HCT116 (cell line): ENCODE results near the gene MOV10. TPM values are rescaled to one million over a fixed set of nuclear protein-coding genes. Genes with fewer than 3 reads are reported as not detected.

Source experiments
- ATAC-seq: fragments of 200-7000 bp; cut with Tn5 transposase; 2 replicates; pipeline ENCODE4 v1.9.1; 2020; ENCODE audit warnings: mild to moderate bottlenecking, moderate library complexity
- BruUV-seq: library from RNA; stranded (reverse); fragments of 400-500 nt; replicated peaks from 2 replicates; lab custom pipeline; 2021; lab: Mats Ljungman, UMichigan
- CTCF ChIA-PET: fragments of 300-600 bp; sonication (Branson Sonifier 250); formaldehyde crosslinking; loops from one replicate; lab custom pipeline; 2021; ENCODE audit warnings: antibody characterized with exemption; lab: Charles Lee
- POLR2A ChIA-PET: fragments of 300-600, 350-600 bp; sonication (Branson Sonifier 250); formaldehyde crosslinking; loops from one replicate; lab custom pipeline; 2021; ENCODE audit warnings: antibody characterized with exemption; lab: Charles Lee
- RAD21 ChIA-PET, 2 experiments: fragments of 300-600 bp; sonication (Branson Sonifier 250); formaldehyde crosslinking; loops; one replicate each; lab custom pipeline; 2023; ENCODE audit warnings: low total read pairs in 2 of 2; ENCODE audit not compliant: uncharacterized antibody in 2 of 2, unreplicated experiment in 2 of 2, low non-redundant PET in 1 of 2; lab: Charles Lee
- DNase-seq: peaks from one replicate; pipeline ENCODE4 v3.0.0-alpha.2; 2010; ENCODE audit warnings: low read depth, low spot score
- H2AFZ ChIP-seq: fragments of 200-600 bp; shearing (Covaris generic), sonication (generic); 2 replicates; pipeline ENCODE4 v1.6.1; 2017; ENCODE audit warnings: low read depth, mixed run types, mixed read lengths, antibody characterized with exemption, low read length; ENCODE audit not compliant: poor library complexity, severe bottlenecking
- H3K27ac ChIP-seq: 2 replicates; pipeline ENCODE4 v1.5.1; 2012; ENCODE audit warnings: low read depth, low read length
- H3K27me3 ChIP-seq: fragments of 200-600 bp; sonication (generic); 2 replicates; pipeline ENCODE4 v1.6.1; 2016; ENCODE audit warnings: mixed run types, low read length, mixed read lengths; ENCODE audit not compliant: insufficient read depth
- H3K36me3 ChIP-seq, 2 experiments: fragments of 200-500 bp in 1 of 2; fragments of 200-600 bp in 1 of 2; sonication (Bioruptor generic) in 1 of 2; sonication (generic) in 1 of 2; 2 replicates each; pipeline versions ENCODE4 v1.5.1 to v1.6.1; 2014 to 2016; ENCODE audit warnings: low read length in 2 of 2, inconsistent platforms in 1 of 2, mixed read lengths in 1 of 2, mixed run types in 1 of 2; ENCODE audit not compliant: insufficient read depth in 2 of 2, control insufficient read depth in 1 of 2
- H3K4me1 ChIP-seq, 2 experiments: fragments of 200-600 bp in 1 of 2; sonication (generic) in 1 of 2; 2 replicates each; pipeline versions ENCODE4 v1.5.1 to v1.6.1; 2012 to 2017; ENCODE audit warnings: low read length in 2 of 2, inconsistent platforms in 1 of 2, mild to moderate bottlenecking in 1 of 2, mixed read lengths in 1 of 2, mixed run types in 1 of 2, moderate library complexity in 1 of 2; ENCODE audit not compliant: insufficient read depth in 2 of 2, control insufficient read depth in 1 of 2
- H3K4me2 ChIP-seq: fragments of 200-600 bp; sonication (generic); 2 replicates; pipeline ENCODE4 v1.6.1; 2017; ENCODE audit warnings: mixed run types, low read length, mixed read lengths
- H3K4me3 ChIP-seq, 2 experiments: fragments of 200-600 bp in 1 of 2; sonication (generic) in 1 of 2; replicated peaks in 1 of 2; 2 replicates each; pipeline ENCODE4 v1.5.1; 2011 to 2016; ENCODE audit warnings: low read length in 2 of 2, control low read depth in 1 of 2, low read depth in 1 of 2, mild to moderate bottlenecking in 1 of 2, mixed read lengths in 1 of 2, mixed run types in 1 of 2
- H3K79me2 ChIP-seq: fragments of 200-600 bp; sonication (generic); 2 replicates; pipeline ENCODE4 v1.6.1; 2017; ENCODE audit warnings: mild to moderate bottlenecking, mixed run types, low read length, moderate library complexity, mixed read lengths; ENCODE audit not compliant: insufficient read depth
- H3K9ac ChIP-seq: fragments of 200-600 bp; sonication (generic); 2 replicates; pipeline ENCODE4 v1.6.1; 2016; ENCODE audit warnings: low read length, mixed read lengths
- H3K9me2 ChIP-seq: fragments of 200-600 bp; sonication (generic), shearing (Covaris generic); 2 replicates; pipeline ENCODE4 v1.6.1; 2017; ENCODE audit warnings: mixed run types, mild to moderate bottlenecking, moderate library complexity; ENCODE audit not compliant: insufficient read depth
- H3K9me3 ChIP-seq, 2 experiments: fragments of 200-500 bp in 1 of 2; fragments of 200-600 bp in 1 of 2; sonication (Bioruptor generic) in 1 of 2; sonication (generic) in 1 of 2; 2 replicates each; pipeline ENCODE4 v1.6.1; 2014 to 2017; ENCODE audit warnings: low read length in 2 of 2, mixed read lengths in 2 of 2, inconsistent platforms in 1 of 2, low read depth in 1 of 2, mild to moderate bottlenecking in 1 of 2, mixed run types in 1 of 2, moderate library complexity in 1 of 2; ENCODE audit not compliant: control insufficient read depth in 1 of 2, insufficient read depth in 1 of 2
- H4K20me1 ChIP-seq: fragments of 200-600 bp; sonication (generic), shearing (Covaris generic); 2 replicates; pipeline ENCODE4 v1.6.1; 2017; ENCODE audit warnings: mixed run types, mild to moderate bottlenecking, moderate library complexity; ENCODE audit not compliant: insufficient read depth
- JUND ChIP-seq: IDR thresholded peaks from 2 replicates; pipeline ENCODE4 v1.6.1; 2012
- POLR2A ChIP-seq: IDR thresholded peaks from 2 replicates; pipeline ENCODE4 v1.7.0; 2011; ENCODE audit warnings: borderline replicate concordance; ENCODE audit not compliant: insufficient read depth, insufficient read length; ENCODE audit errors: extremely low read depth
- SRF ChIP-seq: IDR thresholded peaks from 2 replicates; pipeline ENCODE4 v1.6.1; 2012; ENCODE audit warnings: low read depth
- ZNF274 ChIP-seq: fragments of 200-500 bp; sonication (Bioruptor generic); IDR thresholded peaks from 2 replicates; pipeline ENCODE4 v1.6.1; 2014; ENCODE audit warnings: mild to moderate bottlenecking, low read depth, low read length, inconsistent platforms
- intact Hi-C: fragments of 100-400 bp; cut with micrococcal nuclease; formaldehyde crosslinking; loops from 2 replicates; pipeline ENCODE4 v1.10.0; 2022
- total RNA-seq: library from RNA; stranded (reverse); gene quantifications from one replicate; pipeline ENCODE4 v1.2.1, GENCODE V29; 2021; ENCODE audit not compliant: unreplicated experiment
- TF ChIP-seq, protein P1 (sequence below): IDR thresholded peaks from 2 replicates; pipeline ENCODE4 v1.6.1; 2012; ENCODE audit warnings: low read depth
- TF ChIP-seq, protein P2 (sequence below): IDR thresholded peaks from 2 replicates; pipeline ENCODE4 v1.6.1; 2011; ENCODE audit warnings: mild to moderate bottlenecking, low read length, moderate library complexity; ENCODE audit not compliant: insufficient replicate concordance; ENCODE audit errors: extremely low read depth

MOV10 gene
- total RNA-seq, 1 experiment from 2014 or later: 109 TPM

DNA sequence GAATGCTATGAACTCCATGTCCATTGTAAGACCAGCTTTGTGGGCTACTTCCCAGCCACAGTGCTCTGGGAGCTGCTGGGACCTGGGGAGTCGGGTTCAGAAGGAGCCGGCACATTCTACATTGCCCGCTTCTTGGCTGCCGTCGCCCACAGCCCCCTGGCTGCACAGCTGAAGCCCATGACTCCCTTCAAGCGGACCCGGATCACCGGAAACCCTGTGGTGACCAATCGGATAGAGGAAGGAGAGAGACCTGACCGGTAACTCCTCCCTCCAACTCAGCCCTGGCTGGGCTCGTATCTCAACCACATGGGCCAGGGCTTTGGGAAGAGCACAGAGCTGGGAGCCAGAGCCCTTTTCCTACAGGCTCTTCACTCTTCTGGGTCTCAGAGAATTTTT lies 15.4 kb downstream of the MOV10 start (continued):
- TF ChIP-seq, protein P1, sequence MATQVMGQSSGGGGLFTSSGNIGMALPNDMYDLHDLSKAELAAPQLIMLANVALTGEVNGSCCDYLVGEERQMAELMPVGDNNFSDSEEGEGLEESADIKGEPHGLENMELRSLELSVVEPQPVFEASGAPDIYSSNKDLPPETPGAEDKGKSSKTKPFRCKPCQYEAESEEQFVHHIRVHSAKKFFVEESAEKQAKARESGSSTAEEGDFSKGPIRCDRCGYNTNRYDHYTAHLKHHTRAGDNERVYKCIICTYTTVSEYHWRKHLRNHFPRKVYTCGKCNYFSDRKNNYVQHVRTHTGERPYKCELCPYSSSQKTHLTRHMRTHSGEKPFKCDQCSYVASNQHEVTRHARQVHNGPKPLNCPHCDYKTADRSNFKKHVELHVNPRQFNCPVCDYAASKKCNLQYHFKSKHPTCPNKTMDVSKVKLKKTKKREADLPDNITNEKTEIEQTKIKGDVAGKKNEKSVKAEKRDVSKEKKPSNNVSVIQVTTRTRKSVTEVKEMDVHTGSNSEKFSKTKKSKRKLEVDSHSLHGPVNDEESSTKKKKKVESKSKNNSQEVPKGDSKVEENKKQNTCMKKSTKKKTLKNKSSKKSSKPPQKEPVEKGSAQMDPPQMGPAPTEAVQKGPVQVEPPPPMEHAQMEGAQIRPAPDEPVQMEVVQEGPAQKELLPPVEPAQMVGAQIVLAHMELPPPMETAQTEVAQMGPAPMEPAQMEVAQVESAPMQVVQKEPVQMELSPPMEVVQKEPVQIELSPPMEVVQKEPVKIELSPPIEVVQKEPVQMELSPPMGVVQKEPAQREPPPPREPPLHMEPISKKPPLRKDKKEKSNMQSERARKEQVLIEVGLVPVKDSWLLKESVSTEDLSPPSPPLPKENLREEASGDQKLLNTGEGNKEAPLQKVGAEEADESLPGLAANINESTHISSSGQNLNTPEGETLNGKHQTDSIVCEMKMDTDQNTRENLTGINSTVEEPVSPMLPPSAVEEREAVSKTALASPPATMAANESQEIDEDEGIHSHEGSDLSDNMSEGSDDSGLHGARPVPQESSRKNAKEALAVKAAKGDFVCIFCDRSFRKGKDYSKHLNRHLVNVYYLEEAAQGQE: no peak

DNA sequence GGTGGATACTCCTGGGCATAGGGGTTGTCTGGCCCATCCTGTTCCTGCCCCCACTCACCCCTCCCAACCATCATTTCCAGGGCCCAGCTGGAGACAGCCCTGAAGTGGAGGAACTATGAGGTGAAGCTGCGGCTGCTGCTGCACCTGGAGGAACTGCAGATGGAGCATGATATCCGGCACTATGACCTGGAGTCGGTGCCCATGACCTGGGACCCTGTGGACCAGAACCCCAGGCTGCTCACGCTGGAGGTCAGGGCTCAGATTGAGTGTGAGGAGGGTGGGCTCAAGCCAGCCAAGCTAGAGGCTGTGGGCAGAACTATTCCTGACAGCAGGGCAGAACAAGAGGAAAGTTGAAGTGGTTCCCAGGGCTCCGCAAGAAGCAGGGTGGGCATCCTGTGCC lies 18.2 kb downstream of the MOV10 start:
- Histone ChIP-seq H3K4me1 (no peaks in the 10 kb centered on the region), H3K9me2 (no peaks in the 10 kb centered on the region), H3K79me2 (no peaks in the 10 kb centered on the region), H3K36me3 (peaks cover 13 to 25% of the 10 kb centered on the region in 2 experiments; a peak in 3 of 4 replicates), H3K9me3 (no peaks in the 10 kb centered on the region), H3K4me2 (no peak overlapping the region), H3K9ac (no peak overlapping the region), H3K4me3 (no peak overlapping the region), H4K20me1 (no peaks in the 10 kb centered on the region), H3K27me3 (no peaks in the 10 kb centered on the region), H2AFZ (no peak overlapping the region), H3K27ac (no peak overlapping the region)
- ChIA-PET RAD21 (no interaction called here), CTCF (no interaction called here), POLR2A (no interaction called here)
- ATAC-seq (no peak), DNase-seq (no peak)
- intact Hi-C loops: no loop called here
- TF ChIP-seq JUND (no peak), ZNF274 (no peak), POLR2A (no peak), SRF (no peak)
- TF ChIP-seq, protein P2, sequence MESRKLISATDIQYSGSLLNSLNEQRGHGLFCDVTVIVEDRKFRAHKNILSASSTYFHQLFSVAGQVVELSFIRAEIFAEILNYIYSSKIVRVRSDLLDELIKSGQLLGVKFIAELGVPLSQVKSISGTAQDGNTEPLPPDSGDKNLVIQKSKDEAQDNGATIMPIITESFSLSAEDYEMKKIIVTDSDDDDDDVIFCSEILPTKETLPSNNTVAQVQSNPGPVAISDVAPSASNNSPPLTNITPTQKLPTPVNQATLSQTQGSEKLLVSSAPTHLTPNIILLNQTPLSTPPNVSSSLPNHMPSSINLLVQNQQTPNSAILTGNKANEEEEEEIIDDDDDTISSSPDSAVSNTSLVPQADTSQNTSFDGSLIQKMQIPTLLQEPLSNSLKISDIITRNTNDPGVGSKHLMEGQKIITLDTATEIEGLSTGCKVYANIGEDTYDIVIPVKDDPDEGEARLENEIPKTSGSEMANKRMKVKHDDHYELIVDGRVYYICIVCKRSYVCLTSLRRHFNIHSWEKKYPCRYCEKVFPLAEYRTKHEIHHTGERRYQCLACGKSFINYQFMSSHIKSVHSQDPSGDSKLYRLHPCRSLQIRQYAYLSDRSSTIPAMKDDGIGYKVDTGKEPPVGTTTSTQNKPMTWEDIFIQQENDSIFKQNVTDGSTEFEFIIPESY: no peak
- no TSS peak for BruUV-seq
